Ramos (cell line): Measurements from ENCODE around the gene FAM222A.

Experiments used
- in situ Hi-C: fragments of 300-500 bp; cut with MboI; formaldehyde crosslinking; loops from one replicate; pipeline ENCODE4 v1.14.3; 2022; ENCODE audit warnings: low sequenced_read_pairs; ENCODE audit not compliant: unreplicated experiment

Gene FAM222A

DNA sequence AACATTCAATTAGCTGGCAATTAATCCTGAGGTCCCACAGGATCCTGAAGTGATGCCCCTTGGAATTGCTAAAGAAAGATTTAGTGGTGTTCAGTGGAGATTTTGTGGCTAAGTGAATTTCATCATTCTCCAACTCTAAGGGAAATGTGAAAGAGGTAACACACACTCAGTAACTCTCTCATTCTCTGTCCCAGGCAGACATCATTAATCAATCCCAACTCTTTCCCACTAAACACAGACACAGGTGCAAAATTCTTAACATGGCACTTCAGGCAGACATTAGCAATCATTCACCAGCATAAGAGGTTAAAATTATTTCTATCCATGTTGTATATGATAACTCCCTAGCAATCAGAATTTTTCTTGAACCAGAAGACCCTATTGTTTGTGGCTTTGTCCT is 79.4 kb downstream of the FAM222A start:
- in situ Hi-C loops = no loop called here

DNA sequence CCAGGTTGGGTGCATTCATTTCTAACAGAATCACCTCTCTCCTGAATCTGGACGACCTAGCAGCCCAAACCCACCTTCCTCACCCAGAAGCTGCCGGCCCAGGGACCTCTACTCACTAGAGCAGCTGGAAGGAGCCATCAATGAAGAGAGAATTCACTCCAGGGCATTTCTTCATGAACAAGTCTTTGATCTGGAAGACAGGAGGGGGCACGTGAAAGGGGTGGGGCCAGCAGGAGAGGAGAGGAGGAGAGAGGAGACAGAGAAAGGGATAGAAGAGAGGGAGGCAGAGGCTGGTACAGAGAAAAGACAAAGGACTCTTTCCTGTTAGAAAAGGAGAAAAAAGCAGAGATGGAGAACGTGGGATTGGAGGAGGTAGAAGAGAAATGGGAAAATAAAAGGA is 79.8 kb downstream of the FAM222A start:
- in situ Hi-C loops = no loop called here

DNA sequence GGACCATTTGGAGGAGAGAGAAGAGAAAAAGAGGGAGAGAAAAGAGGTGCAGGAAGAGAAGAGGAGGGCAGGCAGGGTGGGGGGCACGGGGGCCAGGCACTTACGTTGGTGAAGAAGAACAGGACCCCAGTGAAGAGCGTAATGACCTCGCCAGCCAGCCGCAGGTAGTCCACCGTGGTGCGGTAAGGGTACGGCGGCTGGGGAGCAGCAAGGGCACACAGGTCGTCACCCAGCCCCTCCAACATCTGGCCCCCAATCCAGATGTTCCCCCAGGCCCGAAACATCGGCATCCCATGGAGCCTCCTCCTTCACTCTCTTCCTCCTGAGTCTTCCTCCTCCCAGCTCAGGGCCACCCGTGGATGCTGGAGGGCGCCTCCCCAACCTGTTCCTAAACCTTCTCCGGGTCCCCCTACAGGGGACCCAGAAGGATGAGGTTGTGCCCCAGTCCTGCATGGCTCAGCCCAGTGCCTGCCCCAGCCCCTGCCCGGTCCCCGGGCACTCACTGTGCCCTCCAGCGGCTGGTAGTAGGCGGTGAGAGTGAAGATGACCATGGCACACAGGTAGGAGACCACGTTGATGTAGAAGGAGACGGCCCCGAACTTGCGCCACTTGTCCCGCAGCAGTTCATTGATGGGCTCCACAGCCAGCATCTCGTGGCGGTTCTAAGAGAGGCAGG is 80.3 kb downstream of the FAM222A start:
- in situ Hi-C loops = no loop called here

DNA sequence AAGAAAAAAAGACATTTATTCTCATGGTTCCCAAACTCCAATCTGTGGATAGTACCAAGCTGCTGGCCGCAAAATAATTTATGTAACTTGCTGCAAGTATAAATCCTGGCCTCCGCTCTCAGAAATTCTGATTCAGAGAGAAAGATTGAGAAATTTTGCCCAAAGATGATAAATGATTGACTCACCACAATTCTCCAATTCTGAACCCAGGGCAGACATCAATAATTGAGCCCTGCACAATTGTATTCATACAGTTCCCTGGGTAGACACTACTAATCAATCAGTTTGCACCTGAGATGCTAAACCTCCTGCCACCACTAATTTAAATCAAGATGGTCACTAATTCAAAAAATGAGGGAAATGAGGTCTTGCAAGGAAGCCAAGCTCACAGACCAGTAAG is 81.4 kb downstream of the FAM222A start:
- in situ Hi-C loops = no loop called here

DNA sequence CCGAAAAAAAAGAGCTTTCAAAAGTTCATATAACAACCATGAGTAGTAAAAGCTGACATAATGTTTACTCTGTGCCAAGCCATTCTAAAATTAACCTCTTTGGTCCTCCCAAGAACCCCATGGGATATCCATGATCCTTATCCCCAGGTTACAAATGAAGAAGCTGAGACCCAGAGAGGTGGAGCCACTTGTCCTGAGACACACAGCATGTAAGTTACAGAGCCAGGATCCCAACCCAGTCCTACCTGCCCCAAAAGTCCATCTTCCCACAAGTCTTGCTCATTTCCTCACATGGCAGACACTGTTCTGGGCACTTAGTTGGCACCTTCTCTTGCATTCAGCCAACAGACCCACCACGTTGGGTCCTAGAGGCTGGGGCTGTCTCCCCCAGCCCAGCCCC is 82.4 kb downstream of the FAM222A start:
- in situ Hi-C loops = no loop called here

DNA sequence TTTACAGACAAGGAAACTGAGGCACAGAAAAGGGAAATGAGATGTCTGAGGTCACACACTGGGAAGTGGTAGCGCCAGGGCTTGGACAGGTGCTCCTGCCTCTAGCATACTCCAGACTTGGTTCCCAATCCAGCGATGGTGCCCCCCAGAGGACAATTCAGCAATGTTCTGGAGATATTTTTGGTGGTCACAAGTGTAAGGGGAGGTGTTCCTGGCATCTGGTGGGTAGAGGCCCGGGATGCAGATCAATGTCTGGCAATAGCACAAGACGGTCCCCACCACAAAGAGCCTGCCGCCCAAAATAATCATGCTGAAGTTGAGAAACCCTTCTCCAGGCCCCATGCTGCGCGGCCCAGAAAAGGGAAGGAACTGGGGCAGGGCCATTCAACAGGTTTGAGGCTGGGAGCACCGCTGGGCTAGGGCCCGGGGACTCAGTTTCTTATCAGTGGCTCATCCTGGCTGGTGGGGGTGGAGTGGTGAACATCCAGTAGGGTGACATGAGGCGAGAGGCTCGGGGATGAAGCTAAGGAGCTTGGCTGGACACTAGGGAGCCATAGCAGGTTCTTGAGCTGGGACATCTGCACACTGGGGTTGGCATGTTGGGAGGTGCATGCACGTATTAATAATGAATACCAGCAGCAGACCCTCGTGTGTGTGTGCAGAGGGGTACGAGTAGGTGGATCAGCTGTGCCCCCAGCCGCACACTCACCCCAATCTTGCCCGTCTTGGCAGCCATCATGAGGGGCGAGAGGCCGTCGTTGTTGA is 84.5 kb downstream of the FAM222A start:
- in situ Hi-C loops = no loop called here

DNA sequence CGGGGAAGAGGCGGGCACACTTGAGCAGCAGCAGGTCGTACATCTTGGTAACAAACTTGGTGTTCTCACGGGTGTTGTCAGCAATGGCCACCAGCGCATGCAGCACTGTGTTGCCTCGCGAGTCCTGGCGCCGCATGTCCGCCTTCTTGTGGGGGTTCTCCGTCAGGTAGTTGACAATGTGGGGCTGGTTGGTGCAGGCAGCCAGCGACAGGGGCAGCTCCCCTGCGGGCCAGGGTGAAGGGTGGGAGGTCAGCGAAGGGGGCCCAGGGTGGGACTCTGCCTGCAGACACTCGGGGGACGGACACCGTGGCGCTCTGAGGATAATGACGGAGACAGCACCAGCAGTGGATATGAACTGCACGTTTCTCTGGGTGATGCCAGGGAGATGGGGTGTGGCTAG is 85.1 kb downstream of the FAM222A start:
- in situ Hi-C loops = no loop called here

DNA sequence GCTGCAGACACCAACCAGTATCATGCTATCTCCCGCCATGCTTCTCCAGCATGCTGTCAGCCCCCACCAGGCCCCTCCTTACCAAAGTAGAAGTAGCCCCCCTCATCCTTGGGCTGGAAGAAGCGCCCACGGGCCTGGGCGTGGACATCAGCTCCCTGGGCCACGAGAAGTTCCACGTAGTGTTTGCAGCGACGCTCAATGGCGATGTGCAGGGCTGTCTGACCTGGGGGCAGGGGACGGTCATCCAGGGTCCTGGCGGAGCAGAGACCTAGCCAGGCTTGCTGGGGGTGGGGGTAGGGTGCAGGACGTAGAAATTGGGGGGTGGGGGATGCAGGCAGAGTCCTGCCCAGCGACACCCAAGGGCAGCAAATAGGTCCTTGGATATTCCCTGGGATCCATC is 86.9 kb downstream of the FAM222A start:
- in situ Hi-C loops = no loop called here

DNA sequence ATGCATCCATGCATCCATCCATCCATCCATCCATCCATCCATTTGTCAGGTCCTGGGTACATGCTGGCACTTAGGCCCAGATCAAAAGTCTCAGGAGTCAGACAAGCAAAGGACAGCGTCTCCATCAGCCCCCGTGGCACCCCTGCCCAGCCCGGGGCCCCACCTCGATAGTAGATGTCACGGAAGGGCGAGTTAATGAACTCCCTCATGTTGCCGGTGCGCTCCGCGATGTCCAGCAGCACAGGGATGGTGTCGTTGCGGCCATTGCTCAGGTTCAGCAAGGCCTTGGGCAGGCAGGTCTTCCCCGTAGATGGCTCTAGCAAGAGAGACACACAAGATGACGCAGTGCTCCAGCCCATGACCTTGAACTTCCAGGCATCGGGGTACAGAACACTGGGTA is 89.2 kb downstream of the FAM222A start:
- in situ Hi-C loops = no loop called here

DNA sequence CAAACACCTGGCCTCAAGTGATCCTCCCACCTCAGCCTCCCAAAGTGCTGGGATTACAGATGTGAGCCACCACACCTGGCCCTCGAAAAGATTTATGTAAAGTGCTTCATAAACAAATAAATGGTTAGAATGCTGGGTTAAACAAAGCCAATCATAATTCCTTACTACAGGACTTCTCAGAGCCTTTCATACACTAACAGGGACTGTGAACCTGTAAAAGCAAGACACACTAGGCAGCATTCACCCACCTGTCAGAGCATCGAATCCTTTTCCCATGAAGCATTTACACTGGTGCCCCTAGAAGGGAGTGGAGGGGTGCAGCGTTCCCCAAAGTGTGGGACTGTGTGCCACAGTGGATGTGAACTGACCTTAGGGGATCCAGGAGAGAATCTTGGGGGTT is 90.1 kb downstream of the FAM222A start:
- in situ Hi-C loops = no loop called here

DNA sequence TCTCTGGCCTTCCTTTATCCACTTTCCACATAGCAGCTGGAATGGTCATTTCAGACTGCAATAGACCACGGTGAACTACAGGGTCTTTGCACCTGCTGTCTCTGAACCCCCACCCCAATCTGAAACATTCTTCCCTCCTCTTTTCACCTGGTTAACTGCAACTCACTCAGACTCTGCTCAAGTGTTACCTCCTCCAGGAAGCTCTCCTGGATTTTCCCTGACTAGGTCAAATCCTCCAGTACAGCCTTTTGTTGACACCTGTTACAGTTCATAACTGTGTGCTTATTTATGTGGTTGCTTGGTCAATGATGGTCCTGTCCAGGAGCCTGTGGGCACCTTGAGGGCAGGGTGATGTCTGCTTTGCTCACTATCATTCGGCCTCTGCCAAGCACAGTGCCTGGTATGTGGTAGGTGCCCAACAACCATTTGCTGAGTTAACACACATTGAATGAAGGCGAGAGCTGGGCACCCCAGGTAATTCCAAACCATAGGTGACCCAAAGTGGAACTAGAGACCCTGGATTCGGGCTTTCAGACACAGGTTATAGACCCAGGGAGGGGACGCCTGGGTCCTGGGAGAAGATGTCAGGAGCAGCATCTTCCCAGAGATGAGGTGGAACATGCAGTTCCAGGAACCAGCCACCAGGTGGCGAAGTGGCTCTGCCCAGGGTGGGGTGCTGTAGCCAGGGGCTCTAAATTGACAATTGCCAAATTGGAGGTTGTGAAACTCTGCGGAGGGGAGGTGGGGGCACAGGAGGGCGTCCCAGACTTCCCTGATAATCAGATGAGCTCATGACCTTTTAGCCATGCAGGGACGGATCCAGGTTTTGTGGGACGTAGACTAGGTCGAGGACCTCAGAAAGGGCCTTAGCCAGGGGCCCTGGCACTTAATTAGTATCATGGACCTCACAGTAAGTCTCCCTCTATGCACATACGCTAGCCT is 91.5 kb downstream of the FAM222A start:
- in situ Hi-C loops = no loop called here

DNA sequence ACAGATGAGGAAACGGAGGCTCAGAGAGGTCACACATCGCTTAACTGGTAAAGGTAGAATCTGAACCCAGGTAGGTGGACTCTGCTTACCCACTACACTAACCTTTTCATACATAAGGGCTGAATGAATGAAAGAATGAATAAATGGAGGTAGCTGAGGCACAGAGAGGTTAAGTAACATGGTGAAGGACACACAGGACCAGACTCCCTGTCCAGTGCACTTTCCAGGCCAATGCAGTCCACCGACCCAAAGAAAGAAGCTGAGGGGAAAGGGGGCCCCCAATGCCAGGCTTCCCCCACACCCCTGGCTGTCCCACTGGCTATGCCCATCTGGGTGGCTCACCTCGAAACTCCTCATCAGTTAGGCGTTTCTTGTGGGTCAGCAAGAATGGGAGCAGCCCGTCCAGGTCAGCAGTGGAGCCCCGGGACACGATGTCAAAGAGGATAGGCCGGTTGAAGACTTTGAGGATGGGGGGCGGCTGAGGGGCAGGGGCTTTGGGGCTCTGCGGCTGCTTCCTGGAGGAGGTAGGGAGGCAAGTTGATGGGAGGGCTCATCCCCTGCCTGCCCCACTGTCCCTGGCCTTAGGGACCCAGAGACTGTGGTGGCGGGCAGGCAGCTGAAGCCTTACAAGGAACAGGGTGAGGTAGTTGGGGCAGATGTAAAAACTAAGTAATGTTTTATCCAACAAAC is 94.5 kb downstream of the FAM222A start:
- in situ Hi-C loops = no loop called here

DNA sequence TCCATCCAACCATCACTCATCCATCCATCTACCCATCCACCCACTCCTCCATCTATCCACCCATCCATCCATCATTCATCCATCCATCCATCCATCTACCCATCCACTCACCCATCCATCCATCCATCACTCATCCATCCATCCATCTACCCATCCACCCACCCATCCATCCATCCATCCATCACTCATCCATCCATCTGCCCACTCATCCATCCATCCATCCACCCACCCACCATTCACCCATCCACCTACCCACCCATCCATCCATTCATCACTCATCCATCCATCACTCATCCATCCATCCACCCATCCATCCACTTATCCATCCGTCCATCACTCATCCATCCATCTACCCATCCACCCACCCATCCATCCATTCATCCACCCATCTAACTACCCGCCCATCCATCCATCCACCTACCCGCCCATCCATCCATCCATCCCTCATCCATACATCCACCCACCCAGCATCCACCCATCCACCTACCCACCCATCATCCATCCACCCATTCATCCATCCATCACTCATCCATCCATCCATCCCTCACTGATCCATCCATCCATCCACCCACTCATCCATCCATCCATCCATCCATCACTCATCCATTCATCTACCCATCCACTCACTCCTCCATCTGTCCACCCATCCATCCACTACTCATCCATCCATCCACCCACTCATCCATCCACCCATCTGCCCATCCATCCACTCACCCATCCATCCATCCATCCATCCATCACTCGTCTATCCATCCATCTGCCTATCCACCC is 95.4 kb downstream of the FAM222A start:
- in situ Hi-C loops = no loop called here

DNA sequence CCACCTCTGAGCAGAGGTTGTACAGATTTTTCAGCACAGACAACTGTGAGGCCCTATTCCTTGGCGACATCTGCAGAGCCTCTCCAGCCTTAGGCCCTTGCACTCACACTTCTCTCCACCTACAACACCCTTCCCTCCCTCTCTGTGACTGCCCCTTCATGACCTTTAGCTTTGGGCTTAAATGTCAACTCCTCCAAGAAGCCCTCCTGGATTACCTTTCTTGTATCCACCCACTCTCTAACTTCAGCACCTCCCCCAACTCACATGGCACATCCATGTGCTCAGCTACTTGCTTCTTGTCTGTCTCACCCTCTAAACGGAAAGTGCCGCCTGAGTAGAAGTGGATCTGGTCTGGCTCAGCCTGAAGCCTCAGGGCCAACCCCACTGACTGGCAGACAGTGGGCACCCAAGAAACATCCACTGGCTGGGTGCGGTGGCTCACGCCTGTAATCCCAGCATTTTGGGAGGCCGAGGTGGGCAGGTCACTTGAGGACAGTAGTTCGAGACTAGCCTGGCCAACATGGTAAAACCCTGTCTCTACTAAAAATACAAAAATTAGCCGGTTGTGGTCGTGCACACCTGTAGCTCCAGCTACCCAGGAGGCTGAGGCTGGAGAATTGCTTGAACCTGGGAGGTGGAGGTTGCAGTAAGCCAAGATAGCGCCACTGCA is 97.5 kb downstream of the FAM222A start:
- in situ Hi-C loops = no loop called here

DNA sequence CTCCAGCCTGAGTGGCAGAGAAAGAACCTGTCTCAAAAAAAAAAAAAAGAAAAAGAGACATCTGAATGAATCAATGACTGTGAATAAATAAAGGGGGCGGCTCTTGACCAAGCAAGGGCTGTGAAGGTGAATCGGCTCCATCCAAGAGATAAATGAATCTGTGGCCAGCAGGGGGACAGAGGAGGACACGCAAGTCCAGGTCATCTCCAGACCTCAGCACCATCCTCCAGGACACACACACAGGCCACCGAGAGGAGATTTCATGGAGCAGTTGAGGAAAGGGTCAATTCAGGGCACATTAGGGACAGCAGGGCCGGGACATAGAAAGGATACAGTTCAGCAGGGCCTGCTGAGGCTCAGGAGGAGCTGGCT is 98.0 kb downstream of the FAM222A start:
- in situ Hi-C loops = no loop called here

DNA sequence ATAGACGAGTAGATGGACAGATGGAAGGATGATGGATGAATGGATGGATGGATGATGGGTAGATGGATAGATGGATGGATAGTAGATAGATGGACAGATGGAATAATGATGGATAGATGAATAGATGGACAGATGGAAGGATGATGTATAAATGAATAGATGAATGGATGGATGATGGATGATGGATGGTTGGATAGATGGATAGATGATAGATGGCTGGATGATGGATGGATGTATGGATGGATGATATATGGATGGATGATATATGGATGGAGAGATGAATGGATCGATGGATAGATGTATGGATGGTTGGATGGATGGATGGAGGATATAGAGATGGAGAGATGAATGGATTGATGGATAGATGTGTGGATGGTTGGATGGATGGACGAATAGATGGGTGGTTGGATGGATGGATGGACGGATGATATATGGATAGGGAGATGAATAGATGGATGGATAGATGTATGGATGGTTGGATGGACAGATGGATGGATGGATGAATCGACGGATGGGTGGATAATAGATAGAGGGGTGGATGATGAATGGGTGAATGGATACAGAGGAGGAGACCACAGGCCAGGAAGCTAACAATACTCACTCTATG is 100.3 kb downstream of the FAM222A start:
- in situ Hi-C loops = no loop called here

DNA sequence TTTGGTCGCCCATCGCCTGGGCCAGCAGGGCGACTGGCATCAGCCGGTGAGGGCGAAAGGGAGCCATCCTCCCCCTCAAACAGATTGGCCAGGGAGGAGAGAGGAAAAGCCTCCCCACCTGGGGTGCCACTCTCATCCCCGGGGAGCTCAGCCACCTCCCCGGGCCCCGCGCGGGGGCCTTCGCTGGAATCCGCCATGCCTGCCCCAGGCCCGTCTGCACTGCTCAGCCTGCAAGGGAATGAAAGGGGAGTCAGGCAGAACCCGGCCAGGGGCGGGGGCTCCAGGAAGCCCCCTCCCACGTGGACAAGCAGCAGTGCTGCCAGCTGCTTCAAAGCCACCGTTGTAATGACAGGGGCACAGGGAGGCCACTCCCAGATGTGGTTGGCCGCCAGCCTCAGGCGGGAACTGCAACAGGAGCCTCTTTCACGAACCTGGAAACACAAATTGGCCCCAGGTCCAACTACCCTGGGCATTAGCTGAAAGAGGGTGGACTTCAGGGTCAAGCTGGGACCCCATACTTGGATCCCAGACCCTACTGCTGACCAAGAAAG is 101.0 kb downstream of the FAM222A start:
- in situ Hi-C loops = no loop called here

DNA sequence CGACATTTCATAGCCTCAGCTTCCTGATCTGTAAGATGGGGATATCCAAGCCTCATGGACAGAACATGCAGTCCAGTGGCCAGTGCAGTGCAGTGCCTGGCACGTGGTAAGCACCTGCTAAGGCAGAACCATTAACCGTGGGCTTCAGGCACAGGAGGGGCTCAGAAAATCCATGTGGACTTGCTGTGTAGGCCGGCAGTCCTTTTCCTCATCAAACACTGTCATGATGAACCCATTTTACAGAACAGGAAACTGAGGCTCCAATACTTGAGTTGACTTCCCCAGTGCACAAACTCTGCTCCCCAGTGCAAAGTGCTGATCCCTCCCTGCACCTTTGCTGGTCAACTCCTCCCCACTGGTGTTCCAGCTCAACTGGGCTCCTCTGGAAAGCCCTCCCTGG is 101.6 kb downstream of the FAM222A start:
- in situ Hi-C loops = no loop called here
